Epithelial cell of proximal tubule (primary cell): ENCODE results near the gene FGF22. TPM values are rescaled to one million over a fixed set of nuclear protein-coding genes. Genes with fewer than 3 reads are reported as not detected.

Experiments used
- DNase-seq: peaks from one replicate; pipeline ENCODE4 v3.0.0-alpha.2; 2011; ENCODE audit warnings: low read depth
- H3K4me3 ChIP-seq: 2 replicates; pipeline ENCODE4 v1.5.1; 2011; ENCODE audit warnings: low read depth, mild to moderate bottlenecking, low read length
- total RNA-seq: library from RNA; depleted of rRNA; stranded (reverse); fragments of >200 nt; gene quantifications from 2 replicates; pipeline ENCODE4 v1.2.3, GENCODE V29; 2015
- TF ChIP-seq, protein P1 (sequence below): conservative IDR thresholded peaks from 2 replicates; pipeline ENCODE4 v1.5.1; 2012; ENCODE audit warnings: low read depth, mild to moderate bottlenecking, low read length

FGF22 gene
- total RNA-seq, 1 donor from 2014 or later, result not detected

DNA sequence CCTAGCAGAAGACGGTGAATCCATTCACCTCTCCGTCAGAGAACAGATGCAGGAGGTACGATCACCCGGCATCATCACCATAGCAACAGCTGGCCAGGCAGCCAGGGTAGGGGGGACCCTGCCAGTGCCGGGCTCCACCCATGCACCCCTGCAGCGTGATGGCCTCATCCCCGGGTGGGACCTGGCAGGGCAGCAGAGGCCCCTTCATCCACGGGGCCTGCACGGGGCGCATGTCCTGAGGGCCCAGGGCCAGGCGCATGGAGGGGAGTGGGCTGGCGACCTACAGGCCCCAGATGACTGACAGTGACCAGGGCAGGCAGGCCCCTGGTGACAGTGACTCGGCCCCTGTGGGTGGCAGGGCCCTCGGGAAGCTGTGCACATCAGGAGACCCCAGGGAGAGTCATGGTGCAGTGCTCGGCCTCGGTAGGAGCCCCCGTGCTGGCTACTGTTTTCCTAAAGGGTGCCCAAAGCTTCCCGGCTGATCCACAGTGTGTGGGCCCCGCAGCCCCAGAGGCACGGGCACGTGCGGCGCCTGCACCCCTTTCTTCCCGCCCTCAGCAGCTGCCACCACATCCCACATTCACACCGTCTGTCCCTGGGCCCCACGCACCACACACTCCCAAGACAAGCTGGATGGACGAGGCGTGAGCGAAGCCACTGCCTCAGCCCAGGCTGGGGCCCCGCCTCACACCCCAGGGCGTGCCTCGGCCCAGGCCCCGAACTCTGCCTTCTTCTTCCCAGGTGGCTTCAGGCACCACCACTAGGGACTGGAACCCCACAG lies 18.6 kb downstream of the FGF22 start:
- DNase-seq, result no peak
- TF ChIP-seq, protein P1, sequence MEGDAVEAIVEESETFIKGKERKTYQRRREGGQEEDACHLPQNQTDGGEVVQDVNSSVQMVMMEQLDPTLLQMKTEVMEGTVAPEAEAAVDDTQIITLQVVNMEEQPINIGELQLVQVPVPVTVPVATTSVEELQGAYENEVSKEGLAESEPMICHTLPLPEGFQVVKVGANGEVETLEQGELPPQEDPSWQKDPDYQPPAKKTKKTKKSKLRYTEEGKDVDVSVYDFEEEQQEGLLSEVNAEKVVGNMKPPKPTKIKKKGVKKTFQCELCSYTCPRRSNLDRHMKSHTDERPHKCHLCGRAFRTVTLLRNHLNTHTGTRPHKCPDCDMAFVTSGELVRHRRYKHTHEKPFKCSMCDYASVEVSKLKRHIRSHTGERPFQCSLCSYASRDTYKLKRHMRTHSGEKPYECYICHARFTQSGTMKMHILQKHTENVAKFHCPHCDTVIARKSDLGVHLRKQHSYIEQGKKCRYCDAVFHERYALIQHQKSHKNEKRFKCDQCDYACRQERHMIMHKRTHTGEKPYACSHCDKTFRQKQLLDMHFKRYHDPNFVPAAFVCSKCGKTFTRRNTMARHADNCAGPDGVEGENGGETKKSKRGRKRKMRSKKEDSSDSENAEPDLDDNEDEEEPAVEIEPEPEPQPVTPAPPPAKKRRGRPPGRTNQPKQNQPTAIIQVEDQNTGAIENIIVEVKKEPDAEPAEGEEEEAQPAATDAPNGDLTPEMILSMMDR, result no peak
- no peak overlapping the region for H3K4me3 ChIP-seq

DNA sequence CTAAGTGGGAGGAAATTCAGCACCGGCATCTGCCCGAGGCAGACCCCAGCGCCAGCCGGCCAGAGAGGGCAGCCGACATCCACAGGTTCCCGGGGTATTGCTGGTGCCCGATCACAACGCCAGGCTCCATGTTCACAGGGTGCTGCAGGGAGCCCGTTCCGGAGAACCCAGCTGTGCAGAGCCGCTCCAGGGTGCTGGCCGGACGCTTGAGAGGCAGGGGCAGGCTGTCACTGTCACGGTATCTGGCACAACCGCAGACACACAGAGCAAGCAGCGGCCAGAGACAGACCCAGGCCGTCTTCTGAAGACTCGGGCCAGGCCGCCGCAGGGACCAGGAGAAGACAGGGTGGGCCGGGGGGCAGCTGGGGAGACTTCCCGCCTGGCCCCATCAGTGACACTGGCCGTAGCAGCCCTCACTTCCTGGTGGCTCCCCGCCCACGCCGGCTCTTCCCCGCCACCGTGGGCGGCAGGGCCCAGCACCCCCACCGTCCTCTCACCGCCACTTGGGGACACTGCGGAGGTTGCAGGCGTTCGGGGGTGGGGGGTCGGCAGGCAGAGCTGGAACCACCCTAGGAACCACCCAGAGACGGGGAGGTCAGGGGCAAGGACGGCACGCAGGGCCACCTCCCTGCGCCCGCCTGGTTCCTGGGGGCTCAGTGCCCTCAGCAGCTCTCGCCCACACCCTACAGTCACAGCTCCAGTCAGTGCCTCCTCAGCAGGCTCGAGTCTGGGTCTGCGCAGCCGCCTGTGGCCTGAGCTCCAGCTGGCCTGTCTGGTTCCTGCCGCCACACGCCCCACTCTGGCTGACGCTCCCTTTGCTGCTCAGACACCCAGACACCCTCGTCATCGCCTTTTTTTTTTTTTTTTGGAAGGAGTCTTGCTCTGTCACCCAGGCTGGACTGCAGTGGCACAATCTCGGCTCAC lies 19.5 kb downstream of the FGF22 start:
- TF ChIP-seq, protein P1, result no peak
- no peak overlapping the region for H3K4me3 ChIP-seq
- no peak for DNase-seq

DNA sequence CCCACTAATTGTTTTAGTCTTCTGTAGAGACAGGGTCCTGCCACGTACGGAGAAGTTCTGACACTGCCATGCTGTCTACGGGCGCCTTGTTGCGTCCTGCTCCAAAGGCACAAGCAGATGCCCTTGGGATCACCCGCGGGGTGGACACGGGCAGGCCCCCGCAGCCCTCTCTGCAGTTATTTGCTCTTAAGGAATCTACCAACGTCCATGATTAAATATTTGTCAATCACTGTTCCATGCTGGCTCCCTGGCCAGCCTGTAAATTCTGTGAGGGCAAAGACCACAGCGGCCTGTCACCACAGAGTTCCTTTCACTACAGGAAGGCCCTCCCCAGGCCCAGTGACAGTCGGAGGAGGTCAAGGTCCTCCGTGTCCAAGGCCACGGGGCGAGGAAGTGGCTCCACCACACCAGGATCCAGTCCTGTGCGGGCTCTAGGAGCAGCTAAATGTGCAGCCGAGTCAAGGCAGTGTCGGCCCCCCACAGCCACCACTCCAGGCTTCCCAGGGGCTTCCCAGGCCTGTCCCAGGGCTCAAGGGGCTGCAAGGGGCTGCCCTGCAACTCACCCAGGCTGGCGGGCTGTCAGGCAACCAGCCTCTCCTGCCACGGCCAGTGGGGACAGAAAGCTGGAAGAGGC lies 21.2 kb downstream of the FGF22 start:
- TF ChIP-seq, protein P1, result no peak

DNA sequence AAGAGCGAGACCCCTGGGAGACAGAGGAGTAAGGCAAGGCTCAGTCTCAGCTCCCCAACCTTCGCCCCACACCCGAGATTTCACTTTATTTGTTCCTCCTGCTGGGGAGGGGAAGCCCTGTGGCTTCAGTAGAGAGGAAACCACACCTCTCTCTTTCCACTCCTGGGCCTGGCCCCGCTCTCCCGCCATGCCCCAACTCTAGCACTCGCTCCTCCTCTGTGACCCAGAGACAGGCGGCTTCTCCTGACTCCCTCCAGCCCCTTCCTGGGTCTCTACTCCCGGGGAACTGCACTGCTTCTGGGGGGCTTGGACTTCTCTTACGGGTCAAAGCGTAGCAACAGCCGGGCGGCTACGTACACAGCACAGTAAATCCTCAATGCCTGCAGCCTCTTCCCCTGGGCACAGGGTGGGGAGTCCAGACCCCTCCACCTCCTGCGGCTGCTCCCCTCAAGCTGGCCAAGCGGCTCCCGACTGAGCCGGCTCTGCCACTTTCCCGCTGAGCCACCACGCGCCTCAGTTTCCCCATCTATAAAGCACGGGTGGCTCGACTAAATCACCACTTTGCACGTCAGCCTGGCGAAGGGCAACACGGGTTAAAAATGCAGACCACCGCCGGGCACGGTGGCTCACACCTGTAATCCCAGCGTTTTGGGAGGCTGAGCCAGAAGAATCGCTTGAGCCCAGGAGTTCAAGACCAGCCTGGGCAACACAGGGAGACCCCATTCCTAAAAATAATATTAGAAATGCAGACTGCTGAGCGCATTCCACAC lies 21.9 kb downstream of the FGF22 start:
- TF ChIP-seq, protein P1, result no peak
- DNase-seq, result no peak
- H3K4me3 ChIP-seq, result peak overlapping the region; percentile 93

More for the DNA sequence above, 21.2 kb downstream of the FGF22 start:
- peak overlapping the region; percentile 93 for H3K4me3 ChIP-seq
- no peak for DNase-seq

DNA sequence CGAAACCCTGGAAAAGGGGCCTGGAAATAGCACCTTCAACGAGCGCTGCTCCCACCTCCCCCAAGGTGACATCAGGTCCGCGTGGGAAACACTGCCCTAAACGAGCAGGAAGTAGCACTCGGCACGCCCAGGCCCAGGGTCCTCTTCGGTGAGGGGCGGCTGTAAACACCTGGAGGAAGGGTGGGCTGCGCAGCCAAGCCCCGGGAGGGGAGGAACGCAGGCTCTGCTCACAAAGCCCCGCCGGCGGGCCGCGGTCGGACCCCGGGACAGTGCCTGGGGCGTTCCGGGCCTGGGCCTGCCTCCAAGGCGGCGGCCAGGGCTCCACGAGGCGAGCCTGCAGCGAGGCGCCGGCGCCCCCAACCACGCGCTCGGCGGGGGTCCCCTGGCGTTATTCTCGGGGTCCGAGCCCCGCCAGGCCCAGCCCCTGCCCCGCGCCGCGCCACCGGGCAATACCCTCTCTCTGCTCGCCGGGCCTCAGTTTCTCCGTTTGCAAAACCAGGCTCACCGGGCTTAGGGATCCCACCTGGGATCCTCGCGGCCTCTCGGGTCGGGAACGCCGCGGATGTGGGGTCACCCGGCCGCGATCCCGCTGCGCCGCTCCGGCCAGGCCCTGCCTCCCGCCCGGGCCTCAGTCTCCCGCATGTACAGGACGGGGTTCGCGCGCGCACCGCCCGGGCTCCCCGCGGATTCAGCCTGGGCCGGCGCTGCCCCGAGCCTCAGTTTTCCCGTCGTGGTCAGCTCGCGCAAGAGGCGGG lies 22.7 kb downstream of the FGF22 start:
- DNase-seq, result no peak
- TF ChIP-seq, protein P1, result no peak
- peak overlapping the region; percentile 93 for H3K4me3 ChIP-seq
